Measurements from ENCODE around the gene RUNX3.

DNA sequence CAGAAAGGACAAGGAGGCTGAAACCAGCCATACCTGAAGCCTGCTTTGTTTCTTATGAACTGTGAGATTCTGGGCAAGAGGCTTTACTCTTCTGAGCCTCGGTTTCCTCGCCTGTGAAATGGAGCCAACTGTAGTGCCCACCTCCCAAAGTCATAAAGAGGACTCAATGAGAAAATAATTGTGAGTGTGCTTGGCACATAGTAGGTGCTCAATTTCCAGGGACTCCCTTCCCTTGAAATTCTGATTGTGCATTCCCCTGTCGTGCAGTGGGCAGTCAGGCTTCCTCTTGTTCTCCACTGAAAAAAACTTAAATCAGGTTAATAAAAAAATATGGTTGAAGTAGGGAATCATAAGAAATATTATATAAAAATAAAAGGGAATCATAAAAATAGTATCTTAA is 37.5 kb upstream of the RUNX3 start:
- TF ChIP-seq, protein P1, sequence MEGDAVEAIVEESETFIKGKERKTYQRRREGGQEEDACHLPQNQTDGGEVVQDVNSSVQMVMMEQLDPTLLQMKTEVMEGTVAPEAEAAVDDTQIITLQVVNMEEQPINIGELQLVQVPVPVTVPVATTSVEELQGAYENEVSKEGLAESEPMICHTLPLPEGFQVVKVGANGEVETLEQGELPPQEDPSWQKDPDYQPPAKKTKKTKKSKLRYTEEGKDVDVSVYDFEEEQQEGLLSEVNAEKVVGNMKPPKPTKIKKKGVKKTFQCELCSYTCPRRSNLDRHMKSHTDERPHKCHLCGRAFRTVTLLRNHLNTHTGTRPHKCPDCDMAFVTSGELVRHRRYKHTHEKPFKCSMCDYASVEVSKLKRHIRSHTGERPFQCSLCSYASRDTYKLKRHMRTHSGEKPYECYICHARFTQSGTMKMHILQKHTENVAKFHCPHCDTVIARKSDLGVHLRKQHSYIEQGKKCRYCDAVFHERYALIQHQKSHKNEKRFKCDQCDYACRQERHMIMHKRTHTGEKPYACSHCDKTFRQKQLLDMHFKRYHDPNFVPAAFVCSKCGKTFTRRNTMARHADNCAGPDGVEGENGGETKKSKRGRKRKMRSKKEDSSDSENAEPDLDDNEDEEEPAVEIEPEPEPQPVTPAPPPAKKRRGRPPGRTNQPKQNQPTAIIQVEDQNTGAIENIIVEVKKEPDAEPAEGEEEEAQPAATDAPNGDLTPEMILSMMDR (IDR thresholded peaks at IDR 0.05), result no peak
- TF ChIP-seq POLR2A (IDR thresholded peaks at IDR 0.05), result no peak

All from thyroid gland (tissue), 4 donors.